ENCODE data around the gene CGN. TPM values are rescaled to one million over a fixed set of nuclear protein-coding genes. Genes with fewer than 3 reads are reported as not detected.

Gene CGN
- total and polyA plus RNA-seq, 2 of the 13 experiments (the other 11 are each of a cell fraction or from before 2014, with no cell fraction given): 0.75 to 0.81 TPM

DNA sequence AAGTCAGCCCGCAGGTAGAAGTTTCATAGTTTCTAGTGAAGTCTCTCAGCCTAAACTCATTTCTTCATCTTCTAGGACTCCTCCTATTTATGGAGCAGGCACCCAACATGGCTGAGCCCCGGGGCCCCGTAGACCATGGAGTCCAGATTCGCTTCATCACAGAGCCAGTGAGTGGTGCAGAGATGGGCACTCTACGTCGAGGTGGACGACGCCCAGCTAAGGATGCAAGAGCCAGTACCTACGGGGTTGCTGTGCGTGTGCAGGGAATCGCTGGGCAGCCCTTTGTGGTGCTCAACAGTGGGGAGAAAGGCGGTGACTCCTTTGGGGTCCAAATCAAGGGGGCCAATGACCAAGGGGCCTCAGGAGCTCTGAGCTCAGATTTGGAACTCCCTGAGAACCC, 7.2 kb downstream of the CGN start (continued):
- TF ChIP-seq, protein P1, sequence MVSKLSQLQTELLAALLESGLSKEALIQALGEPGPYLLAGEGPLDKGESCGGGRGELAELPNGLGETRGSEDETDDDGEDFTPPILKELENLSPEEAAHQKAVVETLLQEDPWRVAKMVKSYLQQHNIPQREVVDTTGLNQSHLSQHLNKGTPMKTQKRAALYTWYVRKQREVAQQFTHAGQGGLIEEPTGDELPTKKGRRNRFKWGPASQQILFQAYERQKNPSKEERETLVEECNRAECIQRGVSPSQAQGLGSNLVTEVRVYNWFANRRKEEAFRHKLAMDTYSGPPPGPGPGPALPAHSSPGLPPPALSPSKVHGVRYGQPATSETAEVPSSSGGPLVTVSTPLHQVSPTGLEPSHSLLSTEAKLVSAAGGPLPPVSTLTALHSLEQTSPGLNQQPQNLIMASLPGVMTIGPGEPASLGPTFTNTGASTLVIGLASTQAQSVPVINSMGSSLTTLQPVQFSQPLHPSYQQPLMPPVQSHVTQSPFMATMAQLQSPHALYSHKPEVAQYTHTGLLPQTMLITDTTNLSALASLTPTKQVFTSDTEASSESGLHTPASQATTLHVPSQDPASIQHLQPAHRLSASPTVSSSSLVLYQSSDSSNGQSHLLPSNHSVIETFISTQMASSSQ (IDR thresholded peaks at IDR 0.05; ENCODE audit: low read depth): no peak
- TF ChIP-seq, protein P1 (CRISPR knock-in tag; IDR thresholded peaks at IDR 0.05; ENCODE audit: borderline replicate concordance): no peak
- no peak for TF ChIP-seq RARG (CRISPR knock-in tag; IDR thresholded peaks at IDR 0.05; ENCODE audit: low read depth)
- no peak for TF ChIP-seq ZMAT3 (CRISPR knock-in tag; conservative IDR thresholded peaks at IDR 0.05)
- TF ChIP-seq ZNF766 (CRISPR knock-in tag; IDR thresholded peaks at IDR 0.05; ENCODE audit: borderline replicate concordance): no peak
- TF ChIP-seq, protein P2, sequence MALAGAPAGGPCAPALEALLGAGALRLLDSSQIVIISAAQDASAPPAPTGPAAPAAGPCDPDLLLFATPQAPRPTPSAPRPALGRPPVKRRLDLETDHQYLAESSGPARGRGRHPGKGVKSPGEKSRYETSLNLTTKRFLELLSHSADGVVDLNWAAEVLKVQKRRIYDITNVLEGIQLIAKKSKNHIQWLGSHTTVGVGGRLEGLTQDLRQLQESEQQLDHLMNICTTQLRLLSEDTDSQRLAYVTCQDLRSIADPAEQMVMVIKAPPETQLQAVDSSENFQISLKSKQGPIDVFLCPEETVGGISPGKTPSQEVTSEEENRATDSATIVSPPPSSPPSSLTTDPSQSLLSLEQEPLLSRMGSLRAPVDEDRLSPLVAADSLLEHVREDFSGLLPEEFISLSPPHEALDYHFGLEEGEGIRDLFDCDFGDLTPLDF (CRISPR knock-in tag; IDR thresholded peaks at IDR 0.05): no peak

DNA sequence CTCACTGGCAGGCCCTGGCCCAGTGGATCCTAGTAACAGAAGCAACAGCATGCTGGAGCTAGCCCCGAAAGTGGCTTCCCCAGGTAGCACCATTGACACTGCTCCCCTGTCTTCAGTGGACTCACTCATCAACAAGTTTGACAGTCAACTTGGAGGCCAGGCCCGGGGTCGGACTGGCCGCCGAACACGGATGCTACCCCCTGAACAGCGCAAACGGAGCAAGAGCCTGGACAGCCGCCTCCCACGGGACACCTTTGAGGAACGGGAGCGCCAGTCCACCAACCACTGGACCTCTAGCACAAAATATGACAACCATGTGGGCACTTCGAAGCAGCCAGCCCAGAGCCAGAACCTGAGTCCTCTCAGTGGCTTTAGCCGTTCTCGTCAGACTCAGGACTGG, 7.7 kb downstream of the CGN start:
- intact Hi-C loops (cut with micrococcal nuclease; ENCODE audit: unreplicated experiment): no loop called here
- H3K79me2 ChIP-seq (ENCODE audit: insufficient read depth, low read length): no peaks in the 10 kb centered on the region
- no peaks in the 10 kb centered on the region for H3K9me3 ChIP-seq (ENCODE audit: low read length)
- H3K27me3 ChIP-seq (ENCODE audit: control insufficient read depth in 1 of 2, insufficient read depth in 2 of 2, low read length in 2 of 2): no peaks in the 10 kb centered on the region
- H3K27ac ChIP-seq (ENCODE audit: extremely low read length, insufficient read depth, low read length): no peak overlapping the region
- in situ Hi-C loops (cut with HindIII; ENCODE audit: extremely low pct_ligation_motif_present, low pct_unique_long_range_greater_than_20kb): no loop called here
- no CpG with 5 or more reads among the region's 15 CpGs for WGBS (ENCODE audit: low lambda C conversion rate)
- peaks cover 38% of the 10 kb centered on the region for H3K4me1 ChIP-seq (ENCODE audit: insufficient read depth, low read length)
- H3K4me2 ChIP-seq (ENCODE audit: low read depth, low read length): no peak overlapping the region
- DNase-seq (ENCODE audit: low spot score) (no peak), FAIRE-seq (no peak), ATAC-seq (no peak)
- no peak overlapping the region for H3K9ac ChIP-seq (ENCODE audit: insufficient read depth, low read depth, low read length)
- no peaks in the 10 kb centered on the region; a peak in 1 of 5 replicates for H3K36me3 ChIP-seq (replicated peaks in 1 of 2; ENCODE audit: control insufficient read depth in 1 of 2, insufficient read depth in 2 of 2, low read length in 2 of 2)
- BruUV-seq (replicated peaks): no TSS peak
- no peak overlapping the region for H3K4me3 ChIP-seq (replicated peaks in 1 of 3; ENCODE audit: insufficient read depth in 1 of 3, low read depth in 2 of 3, low read length in 3 of 3)
- no peaks in the 10 kb centered on the region for H4K20me1 ChIP-seq (ENCODE audit: insufficient read depth, low read length)
- TF ChIP-seq BRCA1 (CRISPR knock-in tag; IDR thresholded peaks at IDR 0.05) (no peak), SMARCC2 (IDR thresholded peaks at IDR 0.05) (no peak)
- ChIA-PET CTCF (ENCODE audit: low intra/inter-chr PET ratio, low total read pairs) (no interaction called here), POLR2A (interaction anchor here (3.8 kb wide), 1 partner anchor 21 kb away, joined by 14 read pairs; the partner anchor contains the start of gene TUFT1)
- H2AFZ ChIP-seq (ENCODE audit: low read length): no peak overlapping the region
